Cortex of kidney (tissue), 1 donor: ENCODE results near the gene OR5K4.

Experiments used
- DNase-seq: peaks from one replicate; lab custom pipeline; 2025; lab: John Stamatoyannopoulos, UW

The OR5K4 gene

DNA sequence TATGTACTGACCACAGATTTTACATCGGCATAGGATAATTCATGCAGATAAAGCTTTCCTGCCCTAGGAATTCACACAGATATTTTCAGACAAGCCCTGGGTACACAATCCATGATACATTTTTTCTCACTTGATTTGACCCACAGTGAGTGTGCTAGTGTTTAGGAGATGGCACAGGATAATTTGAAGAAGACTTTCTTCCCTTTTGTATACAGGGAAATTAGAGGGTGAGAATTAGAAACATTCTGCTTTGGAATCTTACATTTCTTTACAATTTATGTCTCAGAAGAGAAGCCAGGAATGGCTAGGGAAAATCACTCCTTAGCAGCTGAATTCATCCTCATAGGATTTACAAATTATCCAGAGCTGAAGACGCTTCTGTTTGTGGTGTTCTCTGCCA, at the start of gene OR5K4:
Gene OR5K4, plus strand, starts transcription at position 301 of the 400 bp plus-strand sequence. Its CDS starts 0 bp downstream, at position 301.
- no peak for DNase-seq

- no peak for DNase-seq
Observed at GRCh38 chr3:98322101-98322500, 31.6 kb upstream of the OR5K4 start.

GRCh38 chr3:98322686-98323085, 31.0 kb upstream of the OR5K4 start:
- no peak for DNase-seq

- DNase-seq = no peak
Observed at GRCh38 chr3:98323425-98323824, 30.2 kb upstream of the OR5K4 start.

DNA sequence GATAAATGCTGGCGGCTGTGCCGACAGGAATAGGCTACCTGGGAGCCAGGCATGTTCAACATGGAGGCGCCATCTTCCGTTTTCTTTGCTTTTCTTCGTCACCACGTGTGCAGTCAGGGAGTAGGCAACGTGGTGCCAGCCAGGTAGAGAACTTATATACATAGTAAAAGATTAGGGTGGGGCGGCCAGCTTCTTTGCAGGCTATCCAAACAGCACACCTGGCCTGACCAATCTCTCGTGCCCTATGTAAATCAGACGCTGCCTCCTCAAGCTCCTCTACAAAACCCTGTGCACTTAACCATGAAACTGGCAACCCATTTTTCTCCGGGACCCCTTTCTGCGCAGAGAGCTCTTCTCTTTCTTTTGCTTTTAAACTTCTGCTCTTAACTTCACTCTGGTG, 28.6 kb upstream of the OR5K4 start:
- no peak for DNase-seq

GRCh38 chr3:98326105-98326893, 27.4 kb upstream of the OR5K4 start:
- DNase-seq = no peak

GRCh38 chr3:98326945-98327344, 26.7 kb upstream of the OR5K4 start:
- DNase-seq = no peak

GRCh38 chr3:98328933-98329332, 24.7 kb upstream of the OR5K4 start:
- no peak for DNase-seq

GRCh38 chr3:98329392-98330124, 24.1 kb upstream of the OR5K4 start:
- DNase-seq = no peak

GRCh38 chr3:98331329-98331728, 22.3 kb upstream of the OR5K4 start:
- DNase-seq = no peak

- no peak for DNase-seq
Observed at GRCh38 chr3:98333989-98334606, 19.6 kb upstream of the OR5K4 start.

- no peak for DNase-seq
Observed at GRCh38 chr3:98339031-98339430, 14.6 kb upstream of the OR5K4 start.

DNA sequence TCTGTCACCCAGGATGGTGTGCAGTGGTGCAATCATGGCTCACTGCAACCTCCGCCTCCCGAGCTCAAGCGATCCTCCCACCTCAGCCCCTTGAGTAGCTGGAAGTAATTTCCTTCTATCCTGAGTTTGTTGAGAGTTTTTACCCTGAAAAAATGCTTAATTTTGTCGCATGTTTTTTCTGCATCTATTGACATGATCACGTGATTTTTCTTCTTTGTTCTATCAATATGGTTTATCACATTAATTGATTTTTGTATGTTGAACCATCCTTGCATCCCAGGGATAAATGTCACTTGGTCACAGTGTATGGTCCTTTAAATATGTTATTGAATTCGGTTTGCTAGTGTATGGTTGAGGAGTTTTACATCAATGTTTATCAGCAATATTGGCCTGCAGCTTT, 11.9 kb upstream of the OR5K4 start:
- no peak for DNase-seq

DNA sequence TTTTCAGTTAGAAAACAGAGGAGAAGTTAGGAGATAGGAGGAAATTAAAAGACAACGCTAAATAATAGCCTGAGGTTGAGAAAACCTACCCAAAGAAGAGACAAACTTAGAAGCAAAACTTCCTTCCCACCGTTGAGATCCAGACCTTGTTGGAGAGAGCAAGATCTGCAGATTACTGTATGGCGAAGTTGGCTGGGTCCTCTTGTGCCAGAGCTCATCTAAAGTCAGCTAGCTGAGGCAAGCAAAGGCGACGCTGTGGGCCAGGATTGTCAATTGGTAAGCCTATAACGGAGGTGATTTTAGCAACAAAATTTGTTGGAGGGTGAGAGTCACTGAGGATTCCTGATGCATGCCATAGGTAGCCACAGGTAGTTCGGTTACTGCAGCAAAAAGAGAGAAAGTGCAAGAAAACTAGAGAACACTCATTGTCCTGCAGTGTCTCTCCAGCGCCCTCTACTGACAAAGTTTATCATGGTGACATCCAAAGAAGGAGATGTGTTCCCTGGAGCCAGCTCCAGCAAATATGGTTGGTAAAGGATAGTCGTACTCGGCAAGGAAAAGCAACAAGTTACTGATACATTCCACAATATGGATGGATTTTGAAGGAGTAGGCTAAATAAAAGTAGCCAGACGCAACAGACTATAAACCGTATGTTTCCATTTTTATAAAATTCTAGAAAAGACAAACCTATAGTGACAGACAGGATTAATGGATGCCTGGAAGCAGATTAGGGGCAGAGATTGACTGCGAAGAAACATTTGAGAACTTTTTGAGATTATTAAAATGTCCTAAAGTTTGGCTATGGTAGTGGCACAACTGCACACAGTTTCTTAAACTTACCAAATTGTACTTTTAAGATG, 9.8 kb upstream of the OR5K4 start:
- DNase-seq = no peak

DNA sequence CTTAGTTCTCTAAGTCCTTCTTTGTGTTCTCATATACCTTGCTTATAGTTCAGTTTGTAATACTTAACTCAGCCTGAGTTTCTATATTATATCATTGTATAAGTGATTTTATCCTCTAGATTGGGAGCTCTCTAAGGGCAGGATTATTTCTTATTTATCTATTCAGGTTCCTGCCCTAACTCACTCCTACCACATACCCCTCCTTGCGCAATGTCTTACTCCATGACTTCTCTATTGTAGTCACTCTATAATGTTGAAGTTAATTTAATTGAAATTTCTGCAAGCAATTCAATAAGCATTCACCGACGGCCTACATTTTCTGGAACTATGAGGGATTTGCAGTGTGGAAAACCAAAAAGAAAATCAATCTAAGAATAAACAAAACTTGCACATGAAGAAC, 3.6 kb upstream of the OR5K4 start:
- DNase-seq = no peak

- DNase-seq = no peak
Observed at GRCh38 chr3:98359250-98359649, 5.6 kb downstream of the OR5K4 start.

DNA sequence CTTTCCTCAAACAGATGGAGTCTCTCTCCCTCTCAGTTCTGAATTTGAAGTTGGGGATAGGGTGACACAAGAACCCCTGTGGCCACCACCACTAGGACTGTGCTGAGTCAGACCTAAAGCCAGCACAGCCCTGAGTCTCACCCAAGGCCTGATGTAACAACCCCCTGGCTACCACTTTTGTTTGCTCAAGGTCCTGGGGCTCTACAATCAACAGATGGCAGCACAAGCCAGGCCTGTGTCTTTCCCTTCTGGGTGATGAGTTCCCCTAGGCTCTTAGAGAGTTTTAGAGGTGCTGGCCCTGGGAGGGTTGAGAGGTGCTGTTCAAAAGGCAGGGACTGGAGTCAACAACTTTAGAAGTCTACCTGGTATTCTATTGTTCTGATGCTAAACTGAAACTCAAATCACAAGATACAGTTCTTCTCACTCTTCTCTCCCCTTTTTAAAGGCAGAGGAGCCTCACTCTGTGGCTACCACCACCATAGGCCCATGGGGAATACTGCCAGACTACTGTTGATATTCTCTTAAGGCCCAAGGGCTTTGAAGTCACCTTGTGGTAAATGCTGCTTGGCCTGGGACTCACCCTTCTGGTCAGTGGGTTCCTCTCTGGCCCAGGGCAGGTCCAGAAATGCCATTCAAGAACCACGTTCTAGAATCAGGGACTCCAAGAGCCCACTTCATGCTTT, 6.5 kb downstream of the OR5K4 start:
- DNase-seq = no peak

- no peak for DNase-seq
Observed at GRCh38 chr3:98360681-98361080, 7.0 kb downstream of the OR5K4 start.

DNA sequence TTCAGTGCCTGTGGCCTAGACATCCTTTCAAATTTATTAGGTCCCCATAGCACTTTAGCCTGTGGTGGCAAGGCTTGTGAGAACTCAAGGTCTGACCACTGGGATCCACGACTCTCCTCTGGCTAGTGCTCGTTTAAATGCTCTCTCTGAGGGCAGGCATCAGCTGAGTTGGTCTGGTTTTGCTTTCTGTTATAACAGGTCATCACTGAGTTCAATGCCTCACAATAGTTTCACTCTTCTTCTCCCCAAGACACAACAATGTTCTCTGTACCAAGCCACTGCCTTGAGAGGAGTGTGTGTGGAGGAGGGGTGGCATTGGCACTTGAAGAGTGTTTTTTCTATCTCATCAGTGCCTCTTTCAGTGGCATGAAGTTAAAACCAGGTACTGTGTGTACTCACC, 7.6 kb downstream of the OR5K4 start:
- no peak for DNase-seq

- no peak for DNase-seq
Observed at GRCh38 chr3:98367464-98368246, 14.0 kb downstream of the OR5K4 start.

- DNase-seq = no peak
Observed at GRCh38 chr3:98371186-98371585, 17.5 kb downstream of the OR5K4 start.
